Neutrophil (primary cell): Measurements from ENCODE around the gene COL4A1.

Experiments used
- H3K27ac ChIP-seq: fragments of 200-600 bp; sonication (generic); 2 replicates; pipeline ENCODE4 v1.5.1; 2016; ENCODE audit warnings: mild to moderate bottlenecking, moderate library complexity
- H3K27me3 ChIP-seq: fragments of 200-600 bp; sonication (generic); 2 replicates; pipeline ENCODE4 v1.6.0; 2016; ENCODE audit warnings: mild to moderate bottlenecking
- H3K36me3 ChIP-seq: fragments of 200-600 bp; sonication (generic); 2 replicates; pipeline ENCODE4 v1.5.1; 2017
- H3K4me1 ChIP-seq, 2 experiments: fragments of 200-600 bp in 1 of 2; sonication (generic) in 1 of 2; 1 replicate in 1 of 2; 2 replicates in 1 of 2; pipeline versions ENCODE4 v1.5.1 to v1.6.1; 2013 to 2016; ENCODE audit warnings: low read depth in 1 of 2, low read length in 1 of 2, mild to moderate bottlenecking in 1 of 2, moderate library complexity in 1 of 2; ENCODE audit not compliant: control insufficient read depth in 1 of 2, insufficient read depth in 1 of 2
- H3K4me3 ChIP-seq, 2 experiments: fragments of 200-600 bp in 1 of 2; sonication (generic) in 1 of 2; 1 replicate in 1 of 2; 2 replicates in 1 of 2; pipeline ENCODE4 v1.5.1; 2013 to 2016; ENCODE audit warnings: low read depth in 1 of 2, low read length in 1 of 2, mild to moderate bottlenecking in 1 of 2, moderate library complexity in 1 of 2
- H3K9me3 ChIP-seq: fragments of 200-600 bp; sonication (generic); 2 replicates; pipeline ENCODE4 v1.5.1; 2016
- CTCF ChIP-seq: fragments of 200-600 bp; sonication (generic); IDR thresholded peaks from 2 replicates; pipeline ENCODE4 v1.5.1; 2016; ENCODE audit warnings: antibody characterized with exemption

Gene COL4A1

GRCh38 chr13:110164706-110165105 lies 142.3 kb downstream of the COL4A1 start:
- Histone ChIP-seq H3K36me3 (no peaks in the 10 kb centered on the region), H3K9me3 (no peaks in the 10 kb centered on the region)

DNA sequence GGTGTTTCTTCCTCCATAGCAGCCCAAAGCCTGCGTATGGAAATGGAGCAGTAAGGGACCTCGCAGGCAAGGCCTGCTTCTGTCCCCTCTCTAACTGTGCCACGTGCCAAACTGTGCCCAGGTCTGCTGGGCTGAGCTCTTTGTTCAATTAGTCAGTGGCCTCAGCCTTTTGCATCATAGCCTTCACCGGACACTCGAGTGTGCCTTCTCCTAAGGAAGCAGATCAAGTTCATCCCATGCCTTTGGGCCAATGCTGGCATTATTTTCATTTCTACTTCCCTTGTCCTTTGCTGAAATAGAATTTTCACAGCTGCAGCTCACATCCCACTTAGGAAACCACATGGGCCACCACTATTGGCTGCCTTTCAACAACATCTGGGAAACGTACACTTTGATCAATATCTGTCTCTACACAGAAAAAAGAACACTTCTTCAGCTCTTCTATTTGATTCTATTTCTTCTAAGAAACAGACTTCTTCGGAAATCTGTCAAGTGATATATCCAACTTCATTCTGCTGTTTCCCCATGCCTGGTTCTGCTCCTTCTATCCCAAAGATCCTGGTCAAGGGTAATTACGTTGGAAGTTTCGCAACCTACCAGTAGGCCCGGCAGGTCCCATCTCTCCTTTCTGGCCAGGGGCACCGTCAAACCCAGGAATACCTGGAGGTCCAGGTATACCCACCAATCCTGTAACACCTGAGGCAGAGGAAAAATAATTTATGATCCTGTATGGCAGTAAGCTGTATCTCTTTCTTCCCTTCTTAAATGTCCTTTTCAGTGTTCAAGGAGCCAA lies 143.9 kb downstream of the COL4A1 start:
- Histone ChIP-seq H3K27me3 (no peaks in the 10 kb centered on the region), H3K27ac (peak overlapping the region; percentile 97), H3K4me1 (peaks cover 52 to 59% of the 10 kb centered on the region in 2 experiments), H3K4me3 (no peak overlapping the region), H3K36me3 (no peaks in the 10 kb centered on the region), H3K9me3 (no peaks in the 10 kb centered on the region)
- no peak for TF ChIP-seq CTCF

More at GRCh38 chr13:110164706-110165105, 142.3 kb downstream of the COL4A1 start:
- TF ChIP-seq CTCF = no peak
- Histone ChIP-seq H3K4me1 (peaks cover 35 to 46% of the 10 kb centered on the region in 2 experiments), H3K27me3 (no peaks in the 10 kb centered on the region), H3K27ac (no peak overlapping the region), H3K4me3 (no peak overlapping the region)

DNA sequence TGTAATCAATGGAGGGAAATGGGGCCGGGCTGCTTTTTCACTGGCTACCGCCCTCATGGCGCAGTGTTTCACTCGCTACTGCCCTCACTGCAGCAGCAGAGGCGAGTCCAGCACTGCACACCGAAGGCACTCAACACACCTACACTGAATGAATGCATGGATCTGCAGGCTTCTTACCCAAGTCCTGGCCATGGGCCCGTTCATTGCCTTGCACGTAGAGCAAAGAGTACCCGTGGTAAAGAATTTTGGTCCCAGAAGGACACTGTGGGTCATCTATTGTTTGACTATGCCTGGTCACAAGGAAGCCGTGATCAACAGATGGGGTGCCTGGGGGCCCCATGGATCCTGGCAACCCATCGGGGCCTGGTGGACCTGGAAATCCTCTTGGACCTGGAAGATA lies 144.9 kb downstream of the COL4A1 start:
- peaks cover 61 to 62% of the 10 kb centered on the region in 2 experiments for H3K4me1 ChIP-seq
- peak overlapping the region; percentile 97 for H3K27ac ChIP-seq
- no peak for TF ChIP-seq CTCF
- H3K4me3 ChIP-seq = peak overlapping the region; percentile 34 to 41
- no peaks in the 10 kb centered on the region for H3K9me3 ChIP-seq
- H3K36me3 ChIP-seq = no peaks in the 10 kb centered on the region
- H3K27me3 ChIP-seq = no peaks in the 10 kb centered on the region

GRCh38 chr13:110161112-110161882 lies 145.7 kb downstream of the COL4A1 start:
- H3K4me1 ChIP-seq = peaks cover 61 to 65% of the 10 kb centered on the region in 2 experiments
- H3K27ac ChIP-seq = peak overlapping the region; percentile 97
- no peaks in the 10 kb centered on the region for H3K27me3 ChIP-seq
- no peak for TF ChIP-seq CTCF
- no peaks in the 10 kb centered on the region for H3K9me3 ChIP-seq
- H3K4me3 ChIP-seq = peak overlapping the region; percentile 34 to 41
- H3K36me3 ChIP-seq = no peaks in the 10 kb centered on the region

DNA sequence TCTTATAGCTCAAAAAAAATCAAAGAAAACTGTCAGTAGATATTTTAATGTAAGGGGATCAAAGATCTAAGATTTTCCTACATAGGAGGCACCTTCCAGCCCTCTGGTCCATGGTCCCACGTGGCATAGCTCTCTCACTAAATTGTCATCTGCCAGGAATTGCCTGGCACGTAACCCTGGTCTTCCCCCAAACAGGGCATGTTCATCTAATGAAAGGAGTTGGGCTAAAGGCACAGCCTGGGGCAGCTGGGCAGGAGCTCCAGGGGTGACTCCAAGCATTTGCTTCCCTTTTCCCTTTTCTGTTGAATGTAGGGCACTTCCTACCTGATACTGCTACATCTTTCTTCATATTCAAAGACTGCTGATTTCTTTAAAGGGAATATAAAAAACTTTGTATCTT lies 148.7 kb downstream of the COL4A1 start:
- H3K4me3 ChIP-seq = peak overlapping the region in 1 of 2 experiments; percentile 7
- H3K36me3 ChIP-seq = no peaks in the 10 kb centered on the region
- peaks cover 58 to 63% of the 10 kb centered on the region in 2 experiments for H3K4me1 ChIP-seq
- no peaks in the 10 kb centered on the region for H3K9me3 ChIP-seq
- no peaks in the 10 kb centered on the region for H3K27me3 ChIP-seq
- H3K27ac ChIP-seq = peak overlapping the region; percentile 66
- TF ChIP-seq CTCF = no peak
